Heart left ventricle (tissue), 13 donors: ENCODE measurements around the gene GALNT9.

Source experiments
- CTCF ChIP-seq, 12 donors: fragments of 200-600 bp; sonication (generic) in 4 of 12; IDR thresholded peaks; one replicate each; pipeline versions ENCODE4 v1.5.0 to v1.8.0; 2018 to 2022; ENCODE audit warnings: antibody characterized with exemption in 12 of 12, mild to moderate bottlenecking in 5 of 12
- POLR2A ChIP-seq, 2 donors: fragments of 450-650 bp; IDR thresholded peaks; one replicate each; pipeline ENCODE4 v1.6.1; 2017; ENCODE audit warnings: antibody characterized with exemption in 2 of 2, mild to moderate bottlenecking in 2 of 2, moderate library complexity in 2 of 2
- donor health status: ischemic (EF 13 %, LVEDD 7.1; RV severe dilation, severe dysfunction).
- donor health status: DM: no; HTN: yes; CAD: no.
- donor health status: DM: no; HTN: no; CAD: no.
- donor health status: ischemic (EF 25% LVEDD 6.9; RV normal size, moderate dysfunction).
- donor health status: ischemic (EF 25% LVEDD 5.7; RV mildly dilated, moderate dysfunction).
- donor health status: ischemic (EF 35%, LVEDD 5.7; RV mildly dilated, moderate dysfunction).
- donor health status: nonischemic (EF 11% LVEDD 7.7; RV severe dilation, severe dysfunction).
- donor health status: DM: yes; HTN: yes; CAD: no.
- donor health status: PGD.
- donor health status: ischemic (EF 29% LVEDD 5.4; RV normal size, mild dysfunction).
- donor health status: nonischemic (EF 23%, LVEDD 6.1; RV moderate dilation, normal function).

GRCh38 chr12:132157733-132158409, 171.5 kb downstream of the GALNT9 start:
- TF ChIP-seq POLR2A (IDR thresholded peaks at IDR 0.05) = no peak
- TF ChIP-seq CTCF (IDR thresholded peaks at IDR 0.05) = no peak
